Raji (cell line): Measurements from ENCODE around the gene CAPSL.

ENCODE experiments used
- POLR2A ChIP-seq: IDR thresholded peaks from 2 replicates; pipeline ENCODE4 v1.6.1; 2011; ENCODE audit warnings: low read depth, low read length, control low read depth; ENCODE audit not compliant: insufficient read depth

The CAPSL gene

DNA sequence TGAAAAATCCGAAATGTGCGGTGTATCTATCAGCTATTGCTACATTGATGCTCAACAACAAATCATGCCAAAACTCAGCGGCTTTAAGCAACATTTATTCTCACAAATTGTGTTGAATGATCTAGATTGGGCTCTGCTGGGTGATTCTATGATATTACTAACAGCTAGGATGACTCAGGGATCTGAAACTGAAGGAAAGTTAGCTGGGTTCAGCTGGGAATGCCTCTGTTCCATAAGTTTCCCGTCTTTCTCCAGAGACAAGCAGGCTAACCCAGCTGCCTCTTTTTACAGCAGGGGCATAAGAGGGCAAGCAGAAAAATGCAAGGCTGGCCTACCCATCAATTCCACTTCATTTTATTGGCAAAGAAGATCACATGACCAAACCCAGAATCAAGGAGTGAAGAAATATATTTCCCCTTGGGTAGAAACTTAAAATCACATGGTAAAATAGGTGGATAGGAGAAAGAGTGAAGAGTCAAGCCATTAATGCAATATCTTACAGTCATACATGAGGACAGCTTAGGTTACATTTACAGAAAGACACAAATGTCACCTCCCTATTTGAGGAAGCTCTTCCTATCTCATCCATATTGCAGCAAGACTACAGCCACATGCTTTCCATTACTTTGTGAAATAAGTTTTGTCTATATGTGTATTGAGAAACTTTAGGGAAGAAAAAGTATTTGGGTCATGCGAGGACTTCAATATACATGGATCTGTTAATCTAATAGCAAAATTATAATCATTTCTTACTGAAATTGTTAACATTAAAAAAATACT is 50.9 kb downstream of the CAPSL start:
- TF ChIP-seq POLR2A: no peak

GRCh38 chr5:35886381-35886780 is 52.0 kb downstream of the CAPSL start:
- no peak for TF ChIP-seq POLR2A

DNA sequence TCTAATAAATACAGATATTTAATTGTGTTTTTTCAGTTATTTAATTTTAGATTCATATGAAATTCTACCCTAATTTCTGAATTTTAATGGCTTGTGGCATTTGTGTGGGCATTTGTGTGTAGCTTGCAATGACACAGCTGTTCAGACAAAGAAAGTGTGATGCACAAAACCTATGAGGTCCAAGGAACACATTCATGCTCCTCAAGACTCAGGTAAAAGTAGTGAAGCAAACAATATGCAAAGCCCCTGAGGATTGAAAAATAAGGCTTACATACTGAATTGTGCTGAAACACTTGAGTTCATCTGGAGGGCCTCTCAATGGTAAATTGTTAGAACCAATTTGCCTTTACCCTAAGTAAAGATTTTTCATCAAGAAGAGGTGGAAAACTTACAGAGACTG is 53.6 kb downstream of the CAPSL start:
- TF ChIP-seq POLR2A: no peak

DNA sequence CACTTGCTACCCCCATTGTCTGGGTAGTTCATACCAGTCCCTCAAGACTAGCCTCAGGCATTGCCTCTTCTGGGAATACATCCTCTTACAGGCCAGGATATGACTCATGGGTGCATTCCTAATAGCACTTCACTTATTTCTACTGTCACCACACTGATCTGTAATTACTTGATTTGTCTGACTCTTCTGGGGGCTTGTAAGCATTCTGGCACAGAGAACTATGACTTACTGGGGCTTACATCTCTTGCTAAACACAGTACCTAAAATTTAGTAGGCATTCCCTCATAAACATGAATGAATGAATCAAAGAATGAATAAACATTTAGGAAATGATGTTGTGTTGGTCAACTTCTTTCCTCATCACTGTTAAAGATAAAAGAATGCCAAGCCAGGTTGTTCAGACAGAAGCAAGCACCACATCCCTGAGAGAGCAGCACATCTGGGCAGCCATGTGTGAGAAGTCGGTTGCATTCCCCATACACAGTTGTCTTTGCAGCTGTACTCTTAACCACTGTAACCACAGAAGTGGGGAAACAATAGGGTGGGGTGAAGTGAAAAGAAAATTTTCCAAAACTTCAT is 54.1 kb downstream of the CAPSL start:
- 0 out of 2 replicates have a peak, but pooled peaks have one; percentile 36 for TF ChIP-seq POLR2A

DNA sequence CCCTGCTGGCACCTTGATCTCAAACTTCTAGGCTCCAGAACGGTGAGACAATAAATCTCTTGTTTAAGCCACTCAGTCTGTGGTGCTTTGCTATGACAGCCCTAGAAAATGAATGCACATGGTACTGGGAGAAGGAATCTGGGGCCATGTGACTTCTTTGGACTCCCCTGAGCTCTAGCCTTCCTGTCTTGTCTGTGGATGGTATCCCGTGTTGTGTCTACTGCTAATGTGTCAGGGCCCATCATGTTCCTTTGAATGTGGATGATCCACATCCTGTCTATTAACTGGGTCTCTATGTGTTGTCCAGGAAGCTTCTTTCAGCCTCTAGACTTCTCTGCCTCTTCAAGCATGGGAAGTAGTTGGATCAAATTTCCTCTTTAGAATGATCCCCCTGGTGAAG is 56.7 kb downstream of the CAPSL start:
- no peak for TF ChIP-seq POLR2A

DNA sequence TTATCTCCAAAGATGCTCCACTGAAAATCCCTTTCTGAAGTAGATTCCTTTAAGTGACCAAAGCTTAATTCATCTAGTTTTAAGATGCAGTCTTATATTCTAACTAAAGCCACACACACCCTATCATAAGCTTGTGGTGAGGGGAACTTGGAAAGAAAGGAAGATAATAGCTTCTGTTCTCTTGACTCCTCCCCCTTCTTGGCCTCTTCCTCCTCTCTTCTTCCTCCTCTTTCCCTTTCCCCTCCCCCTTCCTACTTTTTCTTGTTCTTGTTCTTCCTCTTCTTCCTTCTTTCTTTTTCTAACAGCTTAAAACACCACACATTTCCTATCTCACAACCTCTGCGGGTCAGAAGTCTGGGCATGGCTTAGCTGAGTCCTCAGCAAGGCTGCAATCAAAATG is 58.3 kb downstream of the CAPSL start:
- TF ChIP-seq POLR2A: no peak

DNA sequence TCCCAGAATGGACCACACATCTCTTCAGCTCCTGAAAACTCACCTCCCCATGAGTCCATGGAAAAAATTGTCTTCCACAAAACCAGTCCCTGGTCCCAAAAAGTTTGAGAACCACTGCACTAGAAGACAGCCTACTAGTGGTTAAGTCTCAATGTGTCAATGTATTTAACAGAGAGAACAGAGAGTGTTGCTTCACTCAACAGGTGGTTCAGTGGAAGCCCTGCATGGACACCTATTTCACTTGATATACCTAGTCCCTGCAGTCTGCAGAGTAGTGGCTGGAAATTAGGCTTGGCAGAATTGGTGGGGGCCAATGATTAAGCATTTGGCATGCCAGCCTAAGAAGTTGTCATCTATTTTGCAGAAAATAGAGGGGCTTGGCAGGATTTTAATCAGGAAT is 58.8 kb downstream of the CAPSL start:
- TF ChIP-seq POLR2A: no peak

DNA sequence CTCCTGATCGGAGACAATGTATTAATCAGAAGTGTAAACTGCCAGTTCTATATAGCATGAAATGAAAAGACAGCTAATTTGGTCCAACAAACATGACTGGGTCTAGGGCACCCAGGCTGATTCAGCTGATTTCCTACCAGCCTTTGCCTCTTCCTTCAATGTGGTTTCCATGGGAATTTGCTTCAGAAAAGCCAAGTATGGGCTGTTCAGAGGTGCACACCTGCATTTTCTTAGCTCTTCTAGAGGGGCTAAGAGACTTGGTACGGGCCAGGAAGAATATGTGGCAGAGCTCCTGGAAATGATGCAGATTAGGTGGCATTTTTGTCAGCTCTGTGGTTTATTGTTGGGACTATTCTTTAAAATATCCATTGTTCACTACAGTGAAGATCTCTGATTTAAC is 59.3 kb downstream of the CAPSL start:
- no peak for TF ChIP-seq POLR2A

- TF ChIP-seq POLR2A: no peak
Observed at GRCh38 chr5:35878079-35878478, 60.3 kb downstream of the CAPSL start.

DNA sequence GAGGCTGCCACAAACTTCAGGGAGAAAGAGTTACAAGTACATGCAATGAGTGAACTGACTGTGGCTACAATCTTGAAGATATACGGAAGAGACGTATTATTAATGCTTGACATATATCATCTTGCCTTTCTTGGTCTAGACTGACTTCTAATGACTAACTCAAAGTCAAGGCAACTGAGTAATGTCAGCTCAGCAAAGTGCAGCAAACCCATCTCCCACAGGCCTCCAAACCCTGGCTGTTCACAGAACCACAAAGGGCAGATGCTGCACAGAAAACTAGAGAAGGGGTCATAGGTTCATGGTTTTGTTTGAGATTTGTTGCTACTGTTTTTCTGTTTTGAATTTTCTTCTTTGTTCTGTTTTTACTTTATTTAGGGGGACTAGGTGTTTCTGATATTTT is 60.8 kb downstream of the CAPSL start:
- TF ChIP-seq POLR2A: no peak

DNA sequence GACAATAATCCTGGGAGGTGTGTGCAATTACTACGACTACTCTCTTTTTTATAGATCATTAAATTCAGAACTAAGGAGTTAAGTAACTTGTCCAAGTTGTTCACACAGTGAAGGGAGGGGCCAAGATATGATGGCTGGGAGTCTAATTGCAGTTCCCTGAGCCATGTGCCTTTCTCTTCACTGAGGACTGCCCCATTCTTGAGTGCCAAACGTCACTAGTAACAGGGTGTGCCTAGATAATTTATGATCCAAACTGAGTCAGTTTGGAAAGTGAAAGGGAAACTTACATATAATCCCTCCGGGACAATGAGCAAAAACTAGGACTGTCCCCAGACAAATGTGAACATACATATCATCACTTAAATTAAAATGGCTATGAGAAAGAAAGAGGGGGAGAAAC is 61.5 kb downstream of the CAPSL start:
- no peak for TF ChIP-seq POLR2A

DNA sequence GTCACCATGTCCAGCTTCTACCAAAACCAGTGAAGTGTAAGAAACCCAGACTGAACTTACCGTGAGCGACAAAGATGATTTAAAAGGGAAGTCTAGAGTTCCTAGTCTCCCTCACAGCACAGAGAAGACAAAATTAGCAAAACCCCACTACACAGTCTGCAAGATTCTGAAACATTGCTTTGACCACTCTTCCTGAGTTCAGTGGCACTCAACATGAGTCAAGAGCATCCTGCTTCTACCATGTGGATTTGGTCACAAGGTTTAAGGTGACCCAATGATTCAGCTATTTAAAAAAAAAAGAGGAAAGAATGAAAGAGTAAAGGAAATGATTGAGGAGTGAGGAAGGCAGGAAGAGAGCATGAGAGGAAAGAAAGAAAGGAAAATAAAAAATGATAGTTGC is 62.0 kb downstream of the CAPSL start:
- TF ChIP-seq POLR2A: no peak

DNA sequence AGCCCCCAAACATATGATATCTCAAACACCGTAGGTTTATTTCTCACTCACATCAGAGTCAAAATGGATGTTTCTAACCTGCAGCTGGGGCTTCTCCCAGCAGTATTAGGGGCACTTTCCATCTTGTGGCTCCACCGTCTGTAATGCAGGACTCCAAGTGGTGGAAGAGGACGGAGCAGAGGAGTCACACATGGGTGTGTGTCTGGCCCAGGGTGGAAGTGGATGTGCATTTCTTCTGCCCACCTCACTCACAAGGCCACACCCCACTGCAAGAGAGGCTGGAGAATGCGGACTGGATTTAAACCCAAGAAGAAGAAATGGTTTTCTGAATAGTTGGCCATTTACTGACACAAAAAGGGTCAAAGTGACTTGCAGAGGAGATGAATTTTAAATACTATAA is 67.8 kb downstream of the CAPSL start:
- TF ChIP-seq POLR2A: no peak

DNA sequence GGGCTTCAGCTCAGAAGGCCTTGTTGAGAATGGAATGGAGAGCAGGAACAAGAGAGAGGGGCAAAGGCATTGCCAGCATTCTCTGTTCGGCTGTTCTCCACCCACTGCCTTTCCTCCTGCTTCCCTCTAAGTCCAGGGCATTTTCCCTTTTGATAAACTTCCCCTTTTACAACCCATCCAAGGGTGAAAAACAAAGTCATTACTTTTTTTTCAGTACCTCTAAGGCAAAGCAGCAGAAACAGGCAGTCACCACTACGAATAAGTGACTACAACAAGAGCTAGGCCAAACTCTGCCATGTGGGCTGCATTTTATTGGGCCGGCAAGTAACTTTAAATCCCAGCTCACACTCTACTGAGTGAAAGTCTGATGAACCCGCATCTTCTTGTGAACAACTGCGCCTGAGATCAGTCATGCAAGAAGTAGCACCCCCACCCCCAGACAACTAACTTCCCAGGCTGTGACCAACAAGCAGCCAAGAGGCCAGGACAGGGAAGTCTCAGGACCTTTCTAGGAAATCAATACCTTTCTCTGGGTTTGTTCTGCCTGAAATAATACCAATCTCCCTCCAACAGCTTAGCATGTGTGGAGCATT is 68.6 kb downstream of the CAPSL start:
- TF ChIP-seq POLR2A: no peak

DNA sequence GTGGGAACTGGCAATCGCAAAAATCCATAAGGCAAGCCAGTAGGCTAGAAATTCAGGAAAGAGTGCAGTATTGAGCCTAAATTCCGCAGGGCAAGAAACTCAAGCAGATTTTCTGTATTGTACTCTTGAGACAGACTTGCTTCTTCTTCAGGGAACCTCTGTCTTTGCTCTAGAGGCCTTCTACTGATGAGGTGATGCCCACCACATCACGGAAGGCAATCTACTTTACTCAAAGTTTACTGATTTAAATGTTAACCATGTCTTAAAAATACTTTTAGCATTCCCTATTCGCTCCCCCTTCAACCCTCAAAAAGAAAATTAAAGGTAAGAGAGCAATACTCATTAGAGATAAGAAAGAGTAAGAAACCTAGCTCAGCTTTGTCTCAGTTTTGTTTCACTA is 70.4 kb downstream of the CAPSL start:
- no peak for TF ChIP-seq POLR2A

- no peak for TF ChIP-seq POLR2A
Observed at GRCh38 chr5:35863159-35863558, 75.3 kb downstream of the CAPSL start.
